Left renal cortex interstitium (tissue), 4 donors: ENCODE results near the gene IL17RD. TPM values are rescaled to one million over a fixed set of nuclear protein-coding genes. Genes with fewer than 3 reads are reported as not detected.

Source experiments
- DNase-seq, 4 donors: peaks; one replicate each; pipeline ENCODE4 v3.0.0-alpha.2; 2013; ENCODE audit warnings: low read depth in 4 of 4, low spot score in 2 of 4, missing footprints in 1 of 4
- polyA plus RNA-seq, 4 donors: library from polyadenylated mRNA; unstranded; fragments of 120-200 nt; gene quantifications; one replicate each; pipeline ENCODE4 v1.2.1, GENCODE V29; 2013; ENCODE audit not compliant: insufficient read length in 4 of 4

Gene IL17RD
- polyA plus RNA-seq, 4 donors: 43.1 to 55.6 (median 51.3) TPM

- DNase-seq: no peak
Observed at GRCh38 chr3:57076422-57076951, 88.7 kb downstream of the IL17RD start.

DNA sequence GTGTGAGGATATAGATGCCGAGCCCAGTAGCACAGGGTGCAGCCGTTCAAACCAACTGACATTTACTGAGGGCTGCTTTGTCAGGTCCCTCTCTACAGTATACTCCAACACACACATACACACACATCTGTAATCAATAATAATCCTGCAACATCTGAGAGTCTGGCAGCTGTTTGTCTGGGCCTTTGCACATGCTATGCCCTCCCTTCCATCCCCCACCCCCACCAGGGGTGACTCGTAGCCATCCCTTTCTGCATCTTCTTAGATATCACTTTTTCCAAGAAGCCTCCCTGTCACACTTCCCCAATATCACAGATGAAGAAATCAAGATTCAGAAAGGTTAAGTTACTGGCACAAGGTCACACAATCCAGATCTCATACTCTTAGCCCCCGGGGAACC, 91.0 kb downstream of the IL17RD start:
- no peak for DNase-seq

- no peak for DNase-seq
Observed at GRCh38 chr3:57073628-57074027, 91.5 kb downstream of the IL17RD start.

GRCh38 chr3:57069503-57069902, 95.7 kb downstream of the IL17RD start:
- no peak for DNase-seq

DNA sequence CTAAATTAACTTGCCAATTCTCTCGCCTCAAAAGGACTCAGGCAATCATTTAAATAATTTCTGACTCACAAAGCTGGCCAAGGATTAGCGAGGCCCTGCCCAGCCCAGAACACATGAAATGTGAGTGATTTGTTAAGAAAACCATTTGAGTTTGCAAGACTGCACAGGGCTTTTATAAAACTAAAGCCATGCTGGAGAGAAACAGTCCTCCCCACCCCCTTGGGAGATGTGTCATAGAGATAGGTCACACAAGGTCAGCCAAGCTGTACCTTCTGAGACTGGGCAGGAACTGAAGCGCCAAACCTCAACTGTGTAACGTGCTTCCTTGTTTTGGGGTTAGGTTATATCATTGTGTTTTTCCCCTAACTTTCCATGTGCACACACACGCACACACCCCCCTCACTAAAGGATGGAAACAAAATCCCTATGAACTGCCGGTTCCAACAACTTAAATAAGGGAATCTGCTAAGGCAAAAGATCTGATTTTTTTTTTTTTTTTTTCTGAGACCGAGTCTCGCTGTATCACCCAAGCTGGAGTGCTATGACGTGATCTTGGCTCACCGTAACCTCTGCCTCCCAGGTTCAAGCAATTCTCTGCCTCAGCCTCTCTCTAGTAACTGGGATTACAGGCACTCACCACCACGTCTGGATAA, 96.6 kb downstream of the IL17RD start:
- DNase-seq: no peak

GRCh38 chr3:57066471-57066870, 98.7 kb downstream of the IL17RD start:
- DNase-seq: no peak

GRCh38 chr3:57065588-57065987, 99.6 kb downstream of the IL17RD start:
- DNase-seq: no peak

GRCh38 chr3:57064572-57064971, 100.6 kb downstream of the IL17RD start:
- DNase-seq: no peak

DNA sequence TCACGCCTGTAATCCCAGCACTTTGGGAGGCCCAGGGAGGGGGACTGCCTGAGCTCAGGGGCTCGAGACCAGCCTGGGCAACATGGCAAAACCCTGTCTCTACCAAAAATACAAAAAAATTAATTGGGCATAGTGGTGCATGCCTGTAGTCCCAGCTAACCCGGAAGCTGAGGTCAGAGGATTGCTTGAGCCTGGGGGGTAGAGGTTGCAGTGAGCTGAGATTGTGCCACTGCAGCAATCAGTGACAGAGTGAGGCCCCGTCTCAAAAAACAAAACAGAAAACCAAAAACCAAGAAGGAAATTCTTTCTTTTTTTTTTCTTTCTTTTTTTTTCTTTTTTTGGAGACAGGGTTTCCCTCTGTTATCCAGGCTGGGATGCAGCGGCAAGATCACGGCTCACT, 101.2 kb downstream of the IL17RD start:
- DNase-seq: no peak

DNA sequence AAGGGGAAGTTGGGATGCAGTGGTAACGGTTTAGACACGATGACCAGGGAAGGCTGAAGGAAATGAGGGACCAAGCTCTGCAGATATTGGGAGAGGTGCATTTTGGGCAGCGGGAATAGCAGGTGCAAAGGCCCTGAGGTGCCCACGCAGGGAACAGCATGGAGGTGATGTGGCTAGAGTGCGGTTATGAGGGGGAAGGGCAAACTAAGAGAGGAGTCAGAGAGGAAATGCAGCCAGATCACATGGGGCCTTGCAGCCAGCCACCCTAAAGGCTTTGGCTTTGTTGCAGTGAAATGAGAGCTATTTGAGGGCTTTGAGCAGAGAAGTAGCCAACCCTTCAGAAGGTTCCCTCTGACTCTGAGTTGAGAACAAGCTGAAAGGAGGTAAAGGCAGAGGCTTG, 102.1 kb downstream of the IL17RD start:
- no peak for DNase-seq

GRCh38 chr3:57062101-57062631, 103.0 kb downstream of the IL17RD start:
- no peak for DNase-seq

- DNase-seq: no peak
Observed at GRCh38 chr3:57061556-57061955, 103.6 kb downstream of the IL17RD start.

GRCh38 chr3:57060089-57060821, 104.9 kb downstream of the IL17RD start, which contains the start of gene SPATA12:
Gene SPATA12, plus strand, starts transcription at chr3:57060664. Its CDS starts 13,031 bp downstream, at chr3:57073695.
- DNase-seq: no peak

DNA sequence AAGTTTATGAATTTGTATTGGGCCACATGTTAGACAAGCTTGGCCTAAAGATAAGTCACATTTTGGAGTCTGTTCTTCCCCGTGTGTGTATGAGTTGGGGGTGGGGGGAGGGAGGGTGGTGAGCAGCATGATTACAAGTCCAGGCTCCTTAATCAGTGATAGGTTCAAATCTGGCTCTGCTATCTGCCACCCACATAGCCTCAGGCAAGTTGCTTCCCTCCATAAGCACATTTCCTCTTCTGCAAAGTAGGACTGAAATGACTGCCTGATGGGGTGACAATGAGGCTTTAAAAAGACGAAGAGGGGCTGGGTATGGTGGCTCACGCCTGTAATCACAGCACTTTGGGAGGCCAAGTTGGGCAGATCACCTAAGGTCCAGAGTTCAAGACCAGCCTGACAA, 105.7 kb downstream of the IL17RD start:
- DNase-seq: no peak

DNA sequence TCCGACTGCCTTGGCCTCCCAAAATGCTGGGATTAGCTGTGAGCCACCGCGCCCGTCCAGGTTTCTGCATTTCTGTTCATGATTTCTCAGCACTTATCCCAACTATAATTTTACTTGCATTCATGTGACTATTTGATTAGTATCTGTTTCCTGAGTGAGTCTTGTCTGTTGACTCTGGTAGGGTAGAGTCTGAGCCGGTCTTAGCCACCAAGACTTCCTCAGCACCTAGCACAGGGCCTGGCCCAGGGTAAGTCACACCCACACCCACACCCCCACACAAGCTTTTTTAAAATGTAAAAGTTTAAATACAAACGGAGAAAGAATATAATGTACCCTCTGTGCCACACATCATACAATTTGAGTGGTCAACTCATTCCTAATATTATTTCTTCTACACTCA, 107.8 kb downstream of the IL17RD start:
- DNase-seq: no peak

DNA sequence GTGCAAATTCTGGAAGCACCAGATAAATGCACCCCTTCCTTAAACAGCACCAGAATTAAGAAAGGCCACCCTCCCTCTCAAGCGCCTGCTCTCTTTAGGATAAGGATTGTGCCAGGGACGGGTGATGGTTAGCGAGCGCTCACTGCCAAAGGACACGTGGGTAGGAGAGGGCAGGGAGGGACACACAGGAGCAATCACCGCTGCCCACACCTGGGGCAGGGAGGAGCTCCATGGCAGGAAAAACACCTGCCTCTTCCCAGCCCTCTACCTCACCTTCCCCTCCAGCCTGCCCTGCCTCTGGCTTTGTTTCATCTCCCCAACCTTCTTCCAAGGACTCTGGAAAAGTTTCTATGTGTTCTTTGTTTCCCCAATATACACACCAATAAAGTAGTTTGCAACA, 112.0 kb downstream of the IL17RD start:
- no peak for DNase-seq

DNA sequence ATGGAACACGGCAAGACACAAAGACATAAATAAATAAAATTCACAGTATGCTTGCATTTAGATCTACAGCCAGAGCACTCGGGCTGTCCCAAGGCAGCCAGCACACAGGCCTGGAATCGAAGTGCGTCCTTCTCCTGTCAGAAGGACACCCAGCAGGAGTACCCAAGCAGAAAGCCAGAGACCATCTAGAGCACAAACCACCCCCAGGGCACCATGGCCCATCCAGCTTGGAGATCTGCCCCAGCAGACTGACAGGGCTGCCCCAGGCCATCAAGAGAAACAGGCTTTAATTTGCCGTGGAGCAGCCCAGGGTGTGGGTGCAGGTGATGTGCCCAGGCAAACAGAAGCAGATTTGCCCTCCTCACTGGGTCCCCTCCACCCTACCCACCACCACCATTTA, 112.5 kb downstream of the IL17RD start:
- DNase-seq: no peak

GRCh38 chr3:57048728-57049127, 116.4 kb downstream of the IL17RD start:
- DNase-seq: no peak

- no peak for DNase-seq
Observed at GRCh38 chr3:57048052-57048671, 117.0 kb downstream of the IL17RD start.

- DNase-seq: no peak
Observed at GRCh38 chr3:57046101-57046765, 118.9 kb downstream of the IL17RD start.

GRCh38 chr3:57043518-57043917, 121.6 kb downstream of the IL17RD start:
- DNase-seq: no peak
